Liver (tissue), 9 donors: ENCODE data around the gene KANSL1. TPM values are rescaled to one million over a fixed set of nuclear protein-coding genes. Genes with fewer than 3 reads are reported as not detected.

ENCODE experiments used
- DNase-seq: peaks from one replicate; pipeline ENCODE4 v3.0.0-alpha.2; 2017; ENCODE audit warnings: low spot score
- H3K27ac ChIP-seq, 2 donors: one replicate each; pipeline ENCODE4 v1.7.0; 2013; ENCODE audit warnings: inconsistent platforms in 2 of 2, low read length in 2 of 2, control low read depth in 1 of 2, low read depth in 1 of 2, mild to moderate bottlenecking in 1 of 2
- H3K27me3 ChIP-seq, 4 donors: one replicate each; pipeline versions ENCODE4 v1.6.1 to v1.7.0; 2013; ENCODE audit warnings: low read length in 3 of 4, inconsistent platforms in 1 of 4, mild to moderate bottlenecking in 1 of 4, moderate library complexity in 1 of 4; ENCODE audit not compliant: control insufficient read depth in 4 of 4, insufficient read depth in 4 of 4
- H3K36me3 ChIP-seq, 4 donors: one replicate each; pipeline versions ENCODE4 v1.6.1 to v1.7.0; 2013; ENCODE audit warnings: low read length in 3 of 4, mild to moderate bottlenecking in 3 of 4, low read depth in 1 of 4, moderate library complexity in 1 of 4; ENCODE audit not compliant: control insufficient read depth in 4 of 4, insufficient read depth in 3 of 4
- H3K4me1 ChIP-seq, 4 donors: one replicate each; pipeline versions ENCODE4 v1.6.1 to v1.7.0; 2013; ENCODE audit warnings: low read length in 3 of 4, mild to moderate bottlenecking in 3 of 4, moderate library complexity in 1 of 4; ENCODE audit not compliant: control insufficient read depth in 4 of 4, insufficient read depth in 4 of 4
- H3K4me3 ChIP-seq, 3 donors: one replicate each; pipeline versions ENCODE4 v1.6.1 to v1.7.0; 2013; ENCODE audit warnings: low read length in 3 of 3, control low read depth in 1 of 3, low read depth in 1 of 3, mild to moderate bottlenecking in 1 of 3
- H3K9ac ChIP-seq, 2 donors: one replicate each; pipeline ENCODE4 v1.7.0; 2013; ENCODE audit warnings: low read length in 2 of 2, mild to moderate bottlenecking in 2 of 2, moderate library complexity in 2 of 2, control low read depth in 1 of 2, low read depth in 1 of 2
- H3K9me3 ChIP-seq, 4 donors: one replicate each; pipeline versions ENCODE4 v1.6.1 to v1.7.0; 2013; ENCODE audit warnings: low read length in 3 of 4; ENCODE audit not compliant: control insufficient read depth in 4 of 4
- EGR1 ChIP-seq, 2 donors: IDR thresholded peaks; 2 replicates each; pipeline ENCODE4 v1.6.1; 2016 to 2018; ENCODE audit warnings: antibody characterized with exemption in 2 of 2, low read depth in 2 of 2
- FOXA1 ChIP-seq: IDR thresholded peaks from 2 replicates; pipeline ENCODE4 v1.6.1; 2016; ENCODE audit warnings: antibody characterized with exemption
- FOXA2 ChIP-seq: IDR thresholded peaks from 2 replicates; pipeline ENCODE4 v1.6.1; 2016; ENCODE audit warnings: antibody characterized with exemption
- GABPA ChIP-seq, 2 donors: IDR thresholded peaks in 1 of 2; conservative IDR thresholded peaks in 1 of 2; 2 replicates each; pipeline ENCODE4 v1.6.1; 2016; ENCODE audit warnings: antibody characterized with exemption in 2 of 2, mild to moderate bottlenecking in 1 of 2, moderate library complexity in 1 of 2
- HNF4A ChIP-seq, 2 donors: conservative IDR thresholded peaks; 2 replicates each; pipeline ENCODE4 v1.6.1; 2016; ENCODE audit warnings: antibody characterized with exemption in 2 of 2, mild to moderate bottlenecking in 2 of 2
- HNF4G ChIP-seq: IDR thresholded peaks from 2 replicates; pipeline ENCODE4 v1.6.1; 2016; ENCODE audit warnings: antibody characterized with exemption
- JUND ChIP-seq, 2 donors: IDR thresholded peaks; 2 replicates each; pipeline ENCODE4 v1.6.1; 2016; ENCODE audit warnings: antibody characterized with exemption in 2 of 2
- NR2F2 ChIP-seq: IDR thresholded peaks from 2 replicates; pipeline ENCODE4 v1.6.1; 2016; ENCODE audit warnings: antibody characterized with exemption
- RAD21 ChIP-seq, 2 donors: IDR thresholded peaks; 2 replicates each; pipeline ENCODE4 v1.6.1; 2016; ENCODE audit warnings: antibody characterized with exemption in 2 of 2, mild to moderate bottlenecking in 2 of 2
- RXRA ChIP-seq, 2 donors: IDR thresholded peaks; 2 replicates each; pipeline ENCODE4 v1.6.1; 2017 to 2018; ENCODE audit warnings: antibody characterized with exemption in 2 of 2, mild to moderate bottlenecking in 1 of 2
- SP1 ChIP-seq: IDR thresholded peaks from 2 replicates; pipeline ENCODE4 v1.6.1; 2018; ENCODE audit warnings: antibody characterized with exemption, mild to moderate bottlenecking
- YY1 ChIP-seq: IDR thresholded peaks from 2 replicates; pipeline ENCODE4 v1.6.1; 2016; ENCODE audit warnings: antibody characterized with exemption, mild to moderate bottlenecking
- ZBTB33 ChIP-seq: IDR thresholded peaks from 2 replicates; pipeline ENCODE4 v1.6.1; 2016; ENCODE audit warnings: antibody characterized with exemption
- WGBS: extraction: QIAGEN DNeasy Blood & Tissue Kit; methylation state at CpG from one replicate; pipeline ENCODE4 v1.1.7; 2013; 5-methylcytosine and 5-hydroxymethylcytosine counted together
- polyA plus RNA-seq, 2 donors: library from polyadenylated mRNA; stranded (reverse) in 1 of 2; unstranded in 1 of 2; fragments of 200-250 nt in 1 of 2; fragments of >200 nt in 1 of 2; fragmentation: Nextera tagmentation in 1 of 2; extraction: Ambion mirVana in 1 of 2; gene quantifications; one replicate each; pipeline versions ENCODE4 v1.2.1 to v1.2.3, GENCODE V29; 2013 to 2015
- total RNA-seq, 2 donors: library from RNA; depleted of rRNA; stranded (reverse); fragments of >200 nt; gene quantifications; one replicate each; pipeline ENCODE4 v1.2.3, GENCODE V29; 2014
- TF ChIP-seq, protein P1 (sequence below): fragments of 150-350 bp; IDR thresholded peaks from 2 replicates; pipeline ENCODE4 v1.5.1; 2017; ENCODE audit warnings: improper control_type of control experiment, low read depth, low read length; ENCODE audit not compliant: missing input control
- TF ChIP-seq, protein P2 (sequence below): IDR thresholded peaks from 2 replicates; pipeline ENCODE4 v1.6.1; 2016; ENCODE audit warnings: antibody characterized with exemption, mild to moderate bottlenecking
- TF ChIP-seq, protein P3 (sequence below): IDR thresholded peaks from 2 replicates; pipeline ENCODE4 v1.6.1; 2016; ENCODE audit warnings: antibody characterized with exemption
- donor health status: healthy.
- donor health status: healthy.
- donor health status: healthy.
- donor health status: healthy.
- donor health status: healthy.

Gene KANSL1
- total and polyA plus RNA-seq, 4 donors, result 5.5 to 86.3 (median 24.0) TPM

DNA sequence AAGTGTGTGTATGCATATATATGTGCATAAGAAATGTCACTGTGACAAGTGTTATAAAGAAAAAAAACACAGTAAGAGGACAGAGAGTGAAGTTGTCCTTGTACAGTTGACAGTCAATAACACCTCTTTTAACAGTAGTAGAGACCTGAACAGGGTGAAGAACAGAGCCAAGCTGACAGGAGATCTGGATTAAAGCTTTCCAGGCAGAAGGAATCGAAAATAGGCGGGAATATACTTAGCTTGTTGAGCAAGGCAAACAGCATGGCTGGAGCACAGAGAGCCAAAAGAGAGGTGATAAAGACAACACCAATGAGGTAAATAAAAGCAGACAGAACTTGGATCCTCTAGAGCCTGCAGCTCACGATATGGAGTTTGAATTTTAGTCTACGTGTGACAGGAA is 64.8 kb downstream of the KANSL1 start:
- Histone ChIP-seq H3K9ac (no peak overlapping the region), H3K4me1 (peaks cover 0 to 3% (median under 1%) of the 10 kb centered on the region in 4 donors), H3K9me3 (no peaks in the 10 kb centered on the region), H3K27ac (no peak overlapping the region), H3K36me3 (peaks cover 0 to 2% (median 0%) of the 10 kb centered on the region in 4 donors), H3K4me3 (no peak overlapping the region), H3K27me3 (no peaks in the 10 kb centered on the region)
- no peak for DNase-seq
- no peak for TF ChIP-seq EGR1 (IDR thresholded peaks at IDR 0.05; ENCODE audit: low read depth in 2 of 2)
- TF ChIP-seq, protein P1, sequence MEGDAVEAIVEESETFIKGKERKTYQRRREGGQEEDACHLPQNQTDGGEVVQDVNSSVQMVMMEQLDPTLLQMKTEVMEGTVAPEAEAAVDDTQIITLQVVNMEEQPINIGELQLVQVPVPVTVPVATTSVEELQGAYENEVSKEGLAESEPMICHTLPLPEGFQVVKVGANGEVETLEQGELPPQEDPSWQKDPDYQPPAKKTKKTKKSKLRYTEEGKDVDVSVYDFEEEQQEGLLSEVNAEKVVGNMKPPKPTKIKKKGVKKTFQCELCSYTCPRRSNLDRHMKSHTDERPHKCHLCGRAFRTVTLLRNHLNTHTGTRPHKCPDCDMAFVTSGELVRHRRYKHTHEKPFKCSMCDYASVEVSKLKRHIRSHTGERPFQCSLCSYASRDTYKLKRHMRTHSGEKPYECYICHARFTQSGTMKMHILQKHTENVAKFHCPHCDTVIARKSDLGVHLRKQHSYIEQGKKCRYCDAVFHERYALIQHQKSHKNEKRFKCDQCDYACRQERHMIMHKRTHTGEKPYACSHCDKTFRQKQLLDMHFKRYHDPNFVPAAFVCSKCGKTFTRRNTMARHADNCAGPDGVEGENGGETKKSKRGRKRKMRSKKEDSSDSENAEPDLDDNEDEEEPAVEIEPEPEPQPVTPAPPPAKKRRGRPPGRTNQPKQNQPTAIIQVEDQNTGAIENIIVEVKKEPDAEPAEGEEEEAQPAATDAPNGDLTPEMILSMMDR, result no peak
- no peak for TF ChIP-seq FOXA1
- no peak for TF ChIP-seq RXRA (IDR thresholded peaks at IDR 0.05)
- TF ChIP-seq YY1, result no peak
- TF ChIP-seq, protein P2, sequence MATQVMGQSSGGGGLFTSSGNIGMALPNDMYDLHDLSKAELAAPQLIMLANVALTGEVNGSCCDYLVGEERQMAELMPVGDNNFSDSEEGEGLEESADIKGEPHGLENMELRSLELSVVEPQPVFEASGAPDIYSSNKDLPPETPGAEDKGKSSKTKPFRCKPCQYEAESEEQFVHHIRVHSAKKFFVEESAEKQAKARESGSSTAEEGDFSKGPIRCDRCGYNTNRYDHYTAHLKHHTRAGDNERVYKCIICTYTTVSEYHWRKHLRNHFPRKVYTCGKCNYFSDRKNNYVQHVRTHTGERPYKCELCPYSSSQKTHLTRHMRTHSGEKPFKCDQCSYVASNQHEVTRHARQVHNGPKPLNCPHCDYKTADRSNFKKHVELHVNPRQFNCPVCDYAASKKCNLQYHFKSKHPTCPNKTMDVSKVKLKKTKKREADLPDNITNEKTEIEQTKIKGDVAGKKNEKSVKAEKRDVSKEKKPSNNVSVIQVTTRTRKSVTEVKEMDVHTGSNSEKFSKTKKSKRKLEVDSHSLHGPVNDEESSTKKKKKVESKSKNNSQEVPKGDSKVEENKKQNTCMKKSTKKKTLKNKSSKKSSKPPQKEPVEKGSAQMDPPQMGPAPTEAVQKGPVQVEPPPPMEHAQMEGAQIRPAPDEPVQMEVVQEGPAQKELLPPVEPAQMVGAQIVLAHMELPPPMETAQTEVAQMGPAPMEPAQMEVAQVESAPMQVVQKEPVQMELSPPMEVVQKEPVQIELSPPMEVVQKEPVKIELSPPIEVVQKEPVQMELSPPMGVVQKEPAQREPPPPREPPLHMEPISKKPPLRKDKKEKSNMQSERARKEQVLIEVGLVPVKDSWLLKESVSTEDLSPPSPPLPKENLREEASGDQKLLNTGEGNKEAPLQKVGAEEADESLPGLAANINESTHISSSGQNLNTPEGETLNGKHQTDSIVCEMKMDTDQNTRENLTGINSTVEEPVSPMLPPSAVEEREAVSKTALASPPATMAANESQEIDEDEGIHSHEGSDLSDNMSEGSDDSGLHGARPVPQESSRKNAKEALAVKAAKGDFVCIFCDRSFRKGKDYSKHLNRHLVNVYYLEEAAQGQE, result no peak
- no peak for TF ChIP-seq GABPA (IDR thresholded peaks at IDR 0.05 in 1 of 2, conservative IDR thresholded peaks at IDR 0.05 in 1 of 2)
- WGBS, result 85% methylated on average over 4 of the region's 4 CpGs

- H3K4me1 ChIP-seq, result peaks cover 0 to 3% (median under 1%) of the 10 kb centered on the region in 4 donors
These were observed 65.7 kb downstream of the KANSL1 start for GRCh38 chr17:46127524-46127923.

More at GRCh38 chr17:46127524-46127923, 65.7 kb downstream of the KANSL1 start:
- Histone ChIP-seq H3K9me3 (no peaks in the 10 kb centered on the region), H3K9ac (no peak overlapping the region), H3K4me3 (no peak overlapping the region), H3K36me3 (peaks cover 0 to 2% (median 0%) of the 10 kb centered on the region in 4 donors), H3K27me3 (no peaks in the 10 kb centered on the region), H3K27ac (no peak overlapping the region)
- WGBS, result 93% methylated on average over 2 of the region's 2 CpGs
- DNase-seq, result no peak
- TF ChIP-seq SP1 (no peak), HNF4G (no peak), HNF4A (conservative IDR thresholded peaks at IDR 0.05) (no peak), GABPA (IDR thresholded peaks at IDR 0.05 in 1 of 2, conservative IDR thresholded peaks at IDR 0.05 in 1 of 2) (no peak), JUND (IDR thresholded peaks at IDR 0.05) (no peak), FOXA1 (no peak), EGR1 (IDR thresholded peaks at IDR 0.05; ENCODE audit: low read depth in 2 of 2) (no peak), NR2F2 (no peak), ZBTB33 (no peak), RAD21 (IDR thresholded peaks at IDR 0.05) (no peak), YY1 (no peak), RXRA (IDR thresholded peaks at IDR 0.05) (no peak), FOXA2 (no peak)
- TF ChIP-seq, protein P1, result no peak
- TF ChIP-seq, protein P3, sequence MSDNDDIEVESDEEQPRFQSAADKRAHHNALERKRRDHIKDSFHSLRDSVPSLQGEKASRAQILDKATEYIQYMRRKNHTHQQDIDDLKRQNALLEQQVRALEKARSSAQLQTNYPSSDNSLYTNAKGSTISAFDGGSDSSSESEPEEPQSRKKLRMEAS, result no peak
- TF ChIP-seq, protein P2, result no peak
